ENCODE measurements around the gene GOLGA8H.
"Not testable (repeated sequence)": the region's sequence is repeated elsewhere in the genome, so short reads cannot be mapped to it uniquely, and the experiment has no call there.

- TF ChIP-seq POLR2AphosphoS5 (IDR thresholded peaks at IDR 0.05; ENCODE audit: low read depth, low read length); POLR2A (IDR thresholded peaks at IDR 0.05; ENCODE audit: low read depth, low read length); TAF1 (IDR thresholded peaks at IDR 0.05; ENCODE audit: borderline replicate concordance, low read depth, low read length): not testable (repeated sequence)
Observed at GRCh38 chr15:30612271-30612670, 8.4 kb downstream of the GOLGA8H start.
